Activated CD4-positive, alpha-beta T cell treated with anti-CD3 and anti-CD28 coated beads, Interleukin-2, Interleukin-6, amounts not matched to agents 100 ng/mL and 50 ng/mL, durations not matched to agents 16 hours and 8 hours (primary cell): ENCODE data around the gene ZNF112.

Experiments used
- DNase-seq: peaks from one replicate; pipeline ENCODE4 v3.0.0-alpha.2; 2020

Gene ZNF112

GRCh38 chr19:44280916-44281315 lies 75.6 kb downstream of the ZNF112 start:
- DNase-seq = no peak

DNA sequence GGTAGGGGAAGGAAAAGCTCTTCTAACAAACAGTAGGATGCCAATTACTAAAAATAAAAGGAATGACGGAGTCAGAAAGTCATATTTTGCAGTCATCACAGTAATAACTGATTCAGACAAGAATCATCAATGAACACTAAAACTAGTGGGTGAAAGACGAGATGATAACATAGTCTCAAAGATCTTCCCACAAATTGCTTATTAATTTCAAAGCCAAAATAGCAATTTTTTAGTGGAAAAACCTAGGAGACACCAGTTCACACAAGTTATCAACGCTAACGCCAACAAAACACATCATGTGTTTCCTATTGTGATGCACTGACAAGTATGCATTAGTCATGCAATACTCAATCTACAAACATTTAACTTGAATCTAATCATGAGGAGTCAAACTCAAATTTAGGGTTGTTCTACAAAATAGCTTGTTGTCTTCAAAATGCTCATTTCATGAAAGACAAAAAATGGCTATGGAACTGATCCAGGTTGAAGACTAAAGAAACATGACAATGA lies 78.2 kb downstream of the ZNF112 start:
- DNase-seq = no peak

- no peak for DNase-seq
Measured at GRCh38 chr19:44277331-44277730, 79.1 kb downstream of the ZNF112 start.
